Putamen (tissue), 1 donor: ENCODE measurements around the gene IL17C.
A peak's percentile ranks its signal among the peaks of the same experiment; 100 is the strongest.
"Not testable (repeated sequence)": the region's sequence is repeated elsewhere in the genome, so short reads cannot be mapped to it uniquely, and the experiment has no call there.

Source experiments
- DNase-seq: peaks from one replicate; pipeline ENCODE4 v3.0.0-alpha.2; 2016; ENCODE audit warnings: low spot score

IL17C gene, protein sequence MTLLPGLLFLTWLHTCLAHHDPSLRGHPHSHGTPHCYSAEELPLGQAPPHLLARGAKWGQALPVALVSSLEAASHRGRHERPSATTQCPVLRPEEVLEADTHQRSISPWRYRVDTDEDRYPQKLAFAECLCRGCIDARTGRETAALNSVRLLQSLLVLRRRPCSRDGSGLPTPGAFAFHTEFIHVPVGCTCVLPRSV

DNA sequence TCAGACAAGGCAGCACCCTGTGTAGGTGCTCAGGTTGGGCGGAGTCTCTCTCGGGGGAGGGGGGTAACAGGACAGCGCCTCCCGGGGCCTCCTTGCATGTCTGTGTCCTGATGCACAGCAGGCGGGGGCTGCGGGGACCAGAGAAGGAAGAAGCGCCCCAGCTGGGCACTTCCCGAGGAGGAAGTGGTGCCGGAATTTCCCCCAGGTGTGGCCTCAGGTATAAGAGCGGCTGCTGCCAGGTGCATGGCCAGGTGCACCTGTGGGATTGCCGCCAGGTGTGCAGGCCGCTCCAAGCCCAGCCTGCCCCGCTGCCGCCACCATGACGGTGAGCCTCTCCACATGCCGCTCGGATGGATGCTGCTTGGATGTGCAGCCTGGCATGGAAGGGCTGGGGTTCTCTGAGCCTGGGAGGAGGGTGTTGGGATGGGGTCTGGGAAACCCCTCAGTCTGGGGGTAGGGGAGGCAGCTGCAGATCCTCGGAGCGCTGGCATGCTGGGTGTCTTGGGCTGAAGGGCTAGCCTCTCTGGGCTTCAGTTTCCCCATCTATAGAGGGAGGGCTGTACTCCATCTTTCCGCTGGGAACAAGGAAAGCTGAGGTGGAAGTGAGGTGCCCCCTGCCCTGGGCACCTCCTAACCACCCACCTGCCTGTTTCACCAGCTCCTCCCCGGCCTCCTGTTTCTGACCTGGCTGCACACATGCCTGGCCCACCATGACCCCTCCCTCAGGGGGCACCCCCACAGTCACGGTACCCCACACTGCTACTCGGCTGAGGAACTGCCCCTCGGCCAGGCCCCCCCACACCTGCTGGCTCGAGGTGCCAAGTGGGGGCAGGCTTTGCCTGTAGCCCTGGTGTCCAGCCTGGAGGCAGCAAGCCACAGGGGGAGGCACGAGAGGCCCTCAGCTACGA lies at the start of gene IL17C:
Gene IL17C, plus strand, starts transcription at position 250 of the 908 bp plus-strand sequence. Its CDS starts 70 bp downstream, at position 320.
- DNase-seq = no peak

DNA sequence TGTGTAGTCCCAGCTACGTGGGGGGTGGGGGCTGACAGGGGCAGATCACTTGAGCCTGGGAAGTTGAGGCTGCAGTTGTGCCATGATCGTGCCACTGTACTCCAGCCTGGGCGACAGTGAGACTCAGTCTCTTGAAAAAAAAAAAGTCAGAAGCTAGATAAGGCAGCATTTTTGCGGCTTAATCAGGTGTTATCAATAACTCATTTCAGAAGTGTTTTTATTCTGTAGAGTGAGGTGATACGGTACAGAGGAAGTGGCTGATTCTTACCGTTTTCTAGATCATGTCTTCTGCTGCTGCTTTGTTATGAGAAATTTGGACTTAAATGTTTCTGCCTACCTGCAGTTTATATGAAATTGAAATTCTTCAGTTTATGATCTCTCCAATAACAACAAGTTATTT lies 49.6 kb upstream of the IL17C start:
- DNase-seq = no peak

DNA sequence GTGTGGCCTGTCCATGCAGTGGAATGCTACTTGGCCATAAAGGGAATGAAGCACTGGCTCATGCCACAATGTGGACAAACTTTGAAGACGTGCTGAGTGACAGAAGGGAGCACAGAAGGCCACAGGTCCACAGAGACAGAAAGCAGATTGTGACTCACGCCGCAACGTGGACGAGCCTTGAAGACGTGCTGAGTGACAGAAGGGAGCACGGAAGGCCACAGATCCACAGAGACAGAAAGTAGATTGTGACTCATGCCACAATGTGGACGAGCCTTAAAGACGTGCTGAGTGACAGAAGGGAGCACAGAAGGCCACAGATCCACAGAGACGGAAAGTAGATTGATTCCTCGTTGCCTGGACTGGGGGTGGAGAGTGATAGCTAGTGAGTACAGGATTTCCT lies 48.9 kb upstream of the IL17C start:
- no peak for DNase-seq

DNA sequence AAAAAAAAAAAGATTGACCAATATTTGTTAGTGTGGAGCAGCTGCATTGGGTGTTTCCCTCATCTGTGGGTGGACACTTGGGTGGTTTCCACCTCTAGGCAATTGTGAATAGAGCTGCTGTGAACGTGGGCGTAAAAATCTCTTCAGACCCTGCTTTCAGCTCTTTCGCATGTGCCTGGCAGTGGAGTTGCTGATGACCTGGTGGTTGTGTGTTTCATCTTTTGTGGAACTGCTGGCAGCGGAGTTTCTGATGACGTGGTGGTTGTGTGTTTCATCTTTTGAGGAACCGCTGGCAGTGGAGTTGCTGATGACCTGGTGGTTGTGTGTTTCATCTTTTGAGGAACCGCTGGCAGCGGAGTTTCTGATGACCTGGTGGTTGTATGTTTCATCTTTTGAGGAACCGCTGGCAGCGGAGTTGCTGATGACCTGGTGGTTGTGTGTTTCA lies 46.8 kb upstream of the IL17C start:
- DNase-seq = no peak

DNA sequence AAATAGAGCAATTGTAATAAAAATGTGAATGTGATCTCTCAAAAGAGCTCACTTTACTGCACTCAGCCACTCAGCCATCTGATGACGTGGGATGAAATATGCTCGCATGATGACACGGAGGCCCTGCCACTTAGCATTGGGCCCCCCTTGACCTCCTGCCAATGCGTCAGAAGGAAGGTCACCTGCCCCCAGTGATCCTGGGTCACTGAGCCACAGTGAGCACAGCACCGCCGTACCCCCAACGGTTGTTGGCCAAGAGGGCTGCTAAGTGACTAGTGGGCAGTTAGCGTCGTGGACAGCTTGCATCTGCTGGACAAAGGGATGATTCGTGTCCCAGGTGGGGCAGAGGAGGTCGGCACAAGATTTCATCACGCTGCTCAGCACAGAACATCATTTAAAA lies 45.3 kb upstream of the IL17C start:
- no peak for DNase-seq

DNA sequence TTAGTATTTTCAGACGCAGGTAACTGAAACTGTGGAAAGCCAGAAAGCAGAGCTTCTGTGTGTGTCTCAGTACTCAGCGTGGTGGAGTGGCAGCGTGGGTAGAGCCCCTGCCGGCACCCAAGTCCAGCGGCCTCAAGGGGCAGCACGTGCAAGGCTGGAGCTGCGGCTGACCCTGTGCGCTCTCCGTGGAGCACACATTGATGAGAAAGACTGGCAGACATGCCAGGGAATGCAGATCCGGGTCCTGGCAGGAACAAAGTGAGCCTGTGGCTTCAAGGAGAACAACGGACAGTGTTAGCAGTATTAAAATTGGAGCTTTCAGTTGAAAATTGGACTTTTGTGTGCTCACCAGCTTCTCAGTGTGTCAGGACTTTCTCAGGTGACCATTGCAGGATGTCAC lies 44.9 kb upstream of the IL17C start:
- peak; percentile 65 for DNase-seq

DNA sequence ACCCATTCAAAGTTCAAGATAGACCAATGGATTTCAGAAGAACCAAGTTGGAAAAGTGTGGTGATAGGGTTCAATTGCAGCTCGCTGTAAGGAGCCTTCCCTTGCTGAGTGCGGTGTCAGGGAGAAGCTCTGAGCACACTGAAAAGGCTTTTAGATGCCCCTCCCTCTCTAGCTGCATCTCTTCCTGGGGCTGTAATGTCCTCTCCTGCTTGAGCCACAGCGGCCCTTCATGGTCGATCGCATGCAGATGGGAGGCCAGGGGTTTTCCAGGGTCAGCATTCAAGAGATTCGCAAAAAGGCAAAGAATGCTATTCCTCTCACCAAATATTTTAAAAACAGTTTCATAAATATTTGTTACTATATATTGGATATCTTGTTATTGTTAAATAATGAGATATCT lies 44.5 kb upstream of the IL17C start:
- DNase-seq = no peak

DNA sequence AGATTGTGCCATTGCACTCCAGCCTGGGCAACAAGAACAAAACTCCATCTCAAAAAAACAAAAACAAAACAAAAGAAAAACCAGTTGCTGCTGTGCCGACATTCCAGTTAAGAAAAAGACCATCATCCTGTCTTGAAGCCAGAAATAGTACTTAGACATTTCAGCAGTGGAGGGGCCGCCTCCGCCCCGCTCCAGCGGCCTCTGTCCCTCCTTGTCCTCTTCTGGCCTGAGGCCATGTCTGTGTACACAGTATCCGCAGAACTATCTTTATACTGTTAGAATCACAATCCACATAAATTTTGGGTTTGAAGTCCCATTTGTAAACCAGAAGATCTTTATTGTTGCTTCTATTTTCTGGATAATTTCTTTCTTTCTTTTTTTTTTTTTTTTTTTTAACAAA lies 43.3 kb upstream of the IL17C start:
- no peak for DNase-seq

DNA sequence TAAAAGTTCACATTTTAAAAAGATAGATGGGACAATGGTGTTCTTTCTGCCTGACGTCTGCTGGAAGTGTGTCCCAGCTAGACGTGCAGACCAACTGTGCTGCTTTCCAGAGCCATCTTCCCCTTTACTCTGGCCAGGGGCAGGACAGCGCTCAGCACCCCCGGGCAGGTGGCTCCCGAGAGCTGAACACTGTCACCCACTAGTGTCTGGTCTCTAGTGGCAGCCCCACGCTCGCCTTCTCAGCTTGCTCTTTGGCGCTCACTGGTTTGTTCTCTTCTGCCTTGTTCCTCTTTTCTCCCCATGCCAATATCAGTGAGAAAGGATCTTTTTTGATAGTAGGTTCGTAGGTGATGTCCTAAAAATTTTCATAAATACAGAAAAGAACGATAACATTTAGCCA lies 42.5 kb upstream of the IL17C start:
- no peak for DNase-seq

DNA sequence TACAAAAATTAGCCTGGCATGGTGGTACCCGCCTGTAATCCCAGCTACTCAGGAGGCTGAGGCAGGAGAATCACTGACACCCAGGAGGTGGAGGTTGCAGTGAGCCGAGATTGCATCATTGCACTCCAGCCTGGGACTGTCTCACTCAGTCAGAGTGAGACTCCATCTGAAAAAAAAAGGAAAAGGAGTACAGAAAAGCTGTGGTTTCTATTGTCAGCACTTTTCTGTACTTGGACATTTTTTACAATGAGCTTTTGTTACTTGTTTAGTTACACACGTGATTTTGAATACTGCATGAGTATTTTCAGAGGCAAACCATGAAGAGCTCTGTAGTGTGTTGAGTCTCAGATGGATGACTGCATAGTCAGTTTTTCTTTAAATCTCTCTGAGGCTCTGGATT lies 41.9 kb upstream of the IL17C start:
- peak; percentile 73 for DNase-seq

DNA sequence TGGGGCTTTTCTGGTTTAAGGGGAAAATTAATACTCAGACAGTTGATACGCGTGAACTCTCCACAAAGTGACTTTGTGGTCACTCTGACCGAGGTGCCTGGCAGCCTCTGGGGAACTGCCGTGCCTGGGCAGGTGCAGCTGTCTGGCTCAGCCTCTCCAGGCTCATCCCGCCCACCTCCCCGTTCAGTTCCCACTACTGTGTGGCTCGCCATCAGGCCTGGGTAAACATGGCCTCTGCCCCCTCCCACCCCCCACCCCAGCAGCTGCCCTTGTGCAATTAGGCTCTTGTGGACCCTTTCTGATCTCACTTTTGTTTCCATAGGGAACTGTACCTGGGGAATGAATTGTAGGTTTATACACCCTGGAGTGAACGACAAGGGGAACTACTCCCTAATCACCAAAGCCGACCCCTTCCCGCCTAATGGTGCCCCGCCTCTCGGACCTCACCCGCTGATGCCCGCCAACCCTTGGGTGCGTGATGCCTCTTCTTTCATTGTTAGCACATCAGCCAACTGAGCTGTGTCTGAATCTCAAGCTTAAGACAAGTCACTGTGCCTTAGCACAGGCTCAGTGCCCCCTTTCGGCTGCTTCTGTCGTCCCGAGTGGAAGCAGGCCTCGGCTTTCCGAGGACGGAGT lies 40.4 kb upstream of the IL17C start:
- no peak for DNase-seq

DNA sequence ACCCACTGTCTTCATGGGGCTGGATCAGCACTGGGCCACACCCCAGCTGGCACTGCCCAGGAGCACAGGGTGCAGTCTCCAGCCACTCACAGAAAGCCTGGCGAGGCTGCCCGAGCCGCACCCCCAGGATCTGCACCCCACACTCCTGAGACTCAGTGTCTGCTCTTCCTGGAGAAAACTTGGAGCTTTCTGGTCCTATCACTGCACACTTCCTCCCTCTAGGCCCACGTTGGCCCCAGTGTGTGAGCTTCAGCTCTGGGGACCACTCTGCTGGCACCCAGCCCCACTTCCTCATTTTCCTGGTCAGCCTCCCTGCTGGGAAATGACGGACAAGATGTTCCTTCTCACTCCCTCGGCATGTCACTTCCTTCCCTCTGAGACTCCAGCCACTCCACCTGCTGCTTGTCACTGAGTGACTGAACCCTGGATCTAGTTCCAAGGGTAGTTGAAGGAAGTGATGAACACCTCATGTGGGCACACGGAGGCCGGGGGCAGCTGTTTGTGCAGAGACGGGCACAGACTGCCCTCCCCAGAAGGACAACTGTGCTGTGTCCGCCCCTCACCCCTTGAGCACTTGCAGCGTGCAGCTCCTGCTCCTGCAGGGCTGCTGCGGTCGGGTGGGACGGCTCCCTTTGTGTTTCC lies 39.2 kb upstream of the IL17C start:
- peak; percentile 37 for DNase-seq

DNA sequence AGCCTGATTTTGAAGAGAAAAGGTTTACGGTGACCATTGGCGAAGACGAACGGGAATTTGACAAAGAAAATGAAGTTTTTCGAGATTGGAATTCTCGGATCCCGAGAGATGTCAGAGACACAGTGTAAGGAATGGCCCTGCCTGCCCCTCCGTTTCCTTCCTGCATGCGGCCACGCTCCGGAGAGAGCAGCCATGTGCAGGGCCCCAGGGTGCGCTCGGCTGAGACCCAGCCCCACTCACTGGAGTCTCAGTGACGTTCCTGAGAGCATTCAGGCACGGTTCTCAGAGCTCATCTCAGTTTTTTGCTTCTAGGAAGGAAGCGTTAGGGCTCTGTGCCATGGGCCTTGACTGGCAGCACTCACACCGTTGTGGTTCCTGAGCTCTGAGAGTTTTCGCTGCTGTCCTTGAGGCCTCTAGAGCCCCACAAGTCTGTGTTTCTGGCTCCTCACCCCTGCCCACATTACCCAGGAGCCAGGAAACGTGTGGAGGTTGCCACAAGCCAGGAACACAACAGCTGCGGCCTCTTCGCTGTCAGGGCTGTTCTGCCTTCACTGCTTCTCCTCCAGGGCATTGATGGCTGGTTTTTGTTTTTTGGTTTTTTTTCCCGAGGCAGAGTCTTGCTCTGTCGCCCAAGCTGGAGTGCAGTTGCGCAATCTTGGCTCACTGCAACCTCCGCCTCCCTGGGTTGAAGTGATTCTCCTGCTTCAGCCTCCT lies 38.4 kb upstream of the IL17C start:
- no peak for DNase-seq

DNA sequence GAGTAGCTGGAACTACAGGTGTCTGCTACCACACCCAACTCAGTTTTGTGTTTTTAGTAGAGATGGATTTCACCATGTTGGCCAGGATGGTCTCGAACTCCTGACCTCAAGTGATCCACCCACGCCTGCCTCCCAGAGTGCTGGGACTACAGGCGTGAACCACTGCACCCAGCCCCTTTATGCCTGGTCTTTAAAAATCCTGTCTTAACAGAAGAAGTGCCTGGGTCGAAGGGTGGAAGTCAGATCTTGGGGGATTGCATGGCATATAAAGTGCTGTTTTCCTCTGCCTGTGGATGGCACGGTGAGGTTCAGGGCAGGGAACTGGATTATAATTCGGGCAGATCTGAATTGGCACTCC lies 37.9 kb upstream of the IL17C start:
- DNase-seq = no peak

DNA sequence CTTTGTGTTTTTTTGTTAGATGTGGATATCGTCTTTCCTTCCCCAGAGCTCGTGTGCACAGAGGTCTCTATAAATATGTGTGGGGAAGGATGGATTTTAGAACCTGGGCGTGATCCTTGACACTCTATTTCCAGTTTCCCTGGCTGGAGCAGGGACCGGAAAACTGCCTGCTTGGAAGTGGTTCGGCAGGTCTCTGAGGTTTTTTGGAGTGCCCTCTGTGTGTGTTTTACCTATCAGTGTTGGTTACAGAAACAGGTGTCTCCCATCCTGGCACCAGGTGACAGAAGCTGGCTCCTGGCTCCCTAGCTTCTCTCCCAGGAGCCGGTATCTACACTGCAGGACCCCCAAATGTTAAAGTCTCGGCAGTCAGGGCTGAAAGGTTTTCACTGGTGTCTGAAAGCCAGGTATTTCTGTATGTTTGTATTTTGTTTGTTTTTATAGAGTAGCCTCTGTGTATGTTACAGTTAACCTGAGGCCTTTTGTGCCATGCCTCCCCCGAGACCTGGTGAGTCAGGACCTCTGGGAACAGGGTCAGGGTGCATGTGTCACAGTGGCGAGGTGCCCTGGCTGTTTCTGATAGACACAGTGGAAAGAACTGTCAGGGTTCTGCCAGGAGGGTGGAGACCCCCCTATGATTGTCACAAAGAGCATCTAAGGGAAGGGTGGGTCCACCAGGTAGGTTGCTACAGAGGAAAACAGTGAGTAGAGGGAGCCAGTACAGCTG lies 36.9 kb upstream of the IL17C start:
- DNase-seq = no peak

DNA sequence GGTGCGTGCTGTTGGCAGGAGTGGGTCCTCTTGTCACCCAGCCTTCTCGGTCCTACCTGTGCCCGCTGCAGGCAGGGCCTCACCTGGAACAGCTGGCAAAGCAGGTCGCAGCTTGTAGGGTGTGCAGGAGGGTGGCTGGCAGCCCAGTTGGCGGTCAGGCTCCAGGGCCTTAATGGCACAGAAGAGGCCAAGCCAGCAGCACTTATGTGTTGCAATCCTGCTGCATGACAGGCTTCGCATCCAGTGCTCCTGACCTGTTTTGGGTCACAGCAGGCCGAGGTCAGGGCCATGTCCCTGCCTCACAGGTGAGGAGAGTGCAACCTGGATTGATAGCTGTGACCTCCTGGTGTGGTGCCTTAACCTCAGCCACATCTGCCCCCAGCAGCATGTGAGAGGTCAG lies 36.3 kb upstream of the IL17C start:
- no peak for DNase-seq

DNA sequence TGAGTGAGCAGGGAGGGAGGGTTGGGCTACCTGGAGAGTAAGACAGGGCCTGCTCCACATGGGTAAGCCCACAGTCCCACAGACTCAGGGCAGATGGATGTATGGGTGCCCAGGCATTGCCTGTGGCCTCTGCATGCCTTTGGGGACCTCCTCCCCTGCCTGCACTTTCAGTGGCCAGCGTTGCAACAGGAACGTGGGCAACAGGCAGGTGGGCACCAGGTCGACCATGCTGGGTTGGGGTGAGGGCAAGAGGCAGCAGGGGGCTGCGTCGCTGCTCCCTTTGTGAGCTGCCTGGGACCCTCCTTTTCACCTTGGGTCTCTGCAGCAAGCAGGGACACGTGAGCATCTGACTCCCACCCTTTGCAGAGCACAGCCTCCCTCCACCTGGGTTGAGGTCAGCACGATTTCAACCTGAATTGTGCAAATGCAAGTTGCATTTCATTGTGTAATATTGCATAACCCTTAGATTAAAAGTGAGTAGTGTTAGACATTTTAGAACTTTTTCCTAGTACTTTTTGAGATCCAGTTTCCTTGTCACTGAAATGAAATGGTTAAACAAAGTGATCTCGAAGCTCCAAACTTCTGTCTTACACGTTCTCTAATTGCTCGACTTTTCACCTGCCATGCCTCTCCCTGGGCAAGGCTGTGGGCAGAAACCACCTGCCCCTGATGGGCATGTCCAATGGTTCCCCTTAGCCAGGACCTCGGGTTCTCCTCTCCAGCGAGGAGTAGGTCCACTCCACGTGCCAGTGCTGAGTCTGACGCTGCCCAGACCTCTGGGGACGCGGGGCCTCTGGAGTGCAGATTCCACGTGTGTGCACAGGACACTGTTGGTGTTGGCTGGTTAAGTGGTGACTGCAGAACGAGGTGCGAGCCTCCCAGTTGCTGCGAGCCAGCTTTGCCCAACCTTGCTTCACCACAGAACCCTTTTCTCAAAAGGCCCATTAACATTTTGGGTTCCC lies 32.9 kb upstream of the IL17C start:
- no peak for DNase-seq

DNA sequence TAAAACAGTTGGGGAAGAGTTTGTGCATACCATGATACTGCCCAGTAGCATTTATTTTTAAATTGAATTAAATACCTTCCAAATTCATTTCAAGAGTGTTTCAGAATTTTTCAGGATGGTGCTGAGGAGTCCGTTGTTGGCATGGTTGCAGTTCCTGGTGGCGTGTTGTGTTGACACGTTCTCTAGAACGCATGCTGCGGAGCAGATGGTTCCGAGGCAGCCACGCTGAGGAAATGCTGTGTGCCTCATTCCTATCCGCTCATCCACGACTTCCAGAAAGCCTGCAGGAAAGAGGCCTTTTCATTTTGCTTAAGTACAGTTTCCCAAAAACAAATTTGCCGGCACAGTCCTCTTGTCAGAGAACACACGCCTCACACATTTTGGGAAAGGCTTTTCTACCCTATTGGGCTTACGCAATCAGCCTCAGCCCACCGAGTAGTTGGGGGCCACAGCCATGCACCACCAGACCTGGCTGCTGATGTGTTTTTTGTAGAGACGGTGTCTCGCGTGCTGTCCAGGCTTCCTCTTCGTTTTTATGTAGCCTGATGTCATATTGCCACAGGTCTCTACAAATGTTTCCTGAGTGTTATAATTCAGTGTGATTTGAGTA lies 32.1 kb upstream of the IL17C start:
- no peak for DNase-seq

DNA sequence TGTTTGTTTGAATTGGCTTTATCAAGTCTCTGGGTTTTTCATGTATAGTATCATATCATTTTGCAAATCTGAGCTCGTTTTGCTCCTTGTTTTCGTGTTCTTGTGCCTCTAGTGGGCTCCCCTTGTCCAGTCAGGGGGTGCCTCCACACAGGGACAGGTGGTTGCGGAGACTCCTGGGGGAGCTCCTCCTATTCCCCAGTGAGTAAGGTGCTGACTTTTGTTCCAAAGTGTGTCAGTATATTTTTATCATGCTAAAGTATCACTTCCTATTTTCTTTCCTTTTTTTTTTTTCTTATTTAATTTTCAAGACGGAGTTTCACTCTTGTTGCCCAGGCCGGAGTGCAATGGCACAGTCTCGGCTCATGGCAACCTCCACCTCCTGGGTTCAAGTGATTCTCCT lies 30.3 kb upstream of the IL17C start:
- no peak for DNase-seq

DNA sequence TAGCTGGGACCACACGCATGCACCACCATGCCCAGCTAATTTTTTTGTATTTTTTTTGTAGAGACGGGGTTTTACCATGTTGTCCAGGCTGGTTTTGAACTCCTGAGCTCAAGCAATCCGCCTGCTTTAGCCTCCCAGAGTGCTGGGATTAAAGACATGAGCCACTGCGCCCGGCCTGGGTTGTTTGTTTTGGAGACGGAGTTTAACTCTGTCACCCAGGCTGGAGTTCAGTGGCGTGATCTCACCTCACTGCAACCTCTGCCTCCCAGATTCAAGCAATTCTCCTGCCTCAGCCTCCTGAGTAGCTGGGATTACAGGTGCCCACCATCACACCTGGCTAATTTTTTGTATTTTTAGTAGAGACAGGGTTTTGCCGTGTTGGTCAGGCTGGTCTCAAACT lies 28.9 kb upstream of the IL17C start:
- DNase-seq = not testable (repeated sequence)
